ENCODE results near the gene CDK5R2.

The CDK5R2 gene

DNA sequence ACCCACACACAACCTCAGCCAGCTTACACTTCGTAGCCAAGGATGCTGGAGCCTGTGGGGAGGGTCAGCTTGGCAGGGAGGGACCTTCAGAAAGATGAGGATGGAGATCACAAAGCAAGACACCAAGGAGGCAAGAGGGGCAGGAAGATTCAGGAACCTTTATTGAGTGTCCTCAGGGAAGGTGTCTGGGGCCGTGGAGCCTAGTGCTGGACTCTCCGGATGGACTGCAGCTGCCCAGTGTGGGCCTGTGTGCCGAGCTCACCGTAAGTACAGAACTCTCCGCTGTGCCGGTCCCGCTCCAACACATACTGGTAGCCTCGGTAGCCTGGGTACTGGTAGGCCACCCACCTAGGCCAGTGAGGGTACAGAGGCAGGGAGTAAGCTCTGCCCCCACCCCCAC is 30.6 kb downstream of the CDK5R2 start:
- no peak for DNase-seq (ENCODE audit: low spot score)

DNA sequence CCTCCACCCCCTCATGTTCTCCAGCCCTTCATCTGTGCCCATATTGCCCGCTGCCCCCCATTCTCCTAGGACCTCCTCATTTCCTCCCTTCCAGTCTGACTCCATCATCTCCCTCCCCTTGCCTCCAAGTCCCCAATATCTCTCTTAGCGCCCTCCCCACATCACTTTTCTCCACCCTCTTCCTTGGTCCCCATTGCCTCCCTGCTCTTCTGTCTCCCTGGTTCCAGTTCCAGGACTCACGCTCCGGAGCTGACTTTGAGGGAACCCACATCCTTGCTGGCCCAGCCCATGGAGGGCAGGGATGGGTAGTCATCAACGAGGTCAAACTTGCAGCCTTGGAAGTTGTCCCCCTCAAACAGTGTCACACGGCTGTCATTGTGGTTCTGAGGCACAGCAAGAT is 31.1 kb downstream of the CDK5R2 start:
- DNase-seq (ENCODE audit: low spot score), result no peak

DNA sequence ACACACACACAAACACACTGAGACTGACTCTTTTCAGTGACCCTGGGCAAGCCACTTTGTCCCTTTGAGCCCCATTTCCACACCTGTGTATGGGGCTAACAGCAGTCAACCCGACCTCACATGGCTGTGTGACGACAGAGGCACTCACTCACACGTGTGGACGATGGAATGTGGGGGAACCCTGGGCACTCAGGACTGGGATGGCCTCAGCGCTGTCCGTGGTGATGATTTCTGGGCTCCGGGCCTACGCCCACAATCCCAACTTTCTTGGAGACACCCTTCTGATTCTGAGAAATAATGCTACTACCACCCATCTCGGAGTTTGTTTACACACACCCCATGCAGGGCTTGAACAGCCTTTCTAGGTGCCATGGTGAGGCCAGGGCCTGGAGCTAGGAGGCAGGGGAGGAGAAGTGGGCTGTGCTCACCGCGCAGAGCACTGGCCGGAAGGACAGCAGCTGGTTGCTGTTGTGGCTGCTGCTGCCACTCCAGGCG is 32.3 kb downstream of the CDK5R2 start:
- DNase-seq (ENCODE audit: low spot score), result peak; percentile 67

- DNase-seq (ENCODE audit: low spot score), result no peak
Measured at GRCh38 chr2:218992196-218992595, 32.7 kb downstream of the CDK5R2 start.

GRCh38 chr2:218992703-218993344 is 33.4 kb downstream of the CDK5R2 start:
- DNase-seq (ENCODE audit: low spot score), result no peak

DNA sequence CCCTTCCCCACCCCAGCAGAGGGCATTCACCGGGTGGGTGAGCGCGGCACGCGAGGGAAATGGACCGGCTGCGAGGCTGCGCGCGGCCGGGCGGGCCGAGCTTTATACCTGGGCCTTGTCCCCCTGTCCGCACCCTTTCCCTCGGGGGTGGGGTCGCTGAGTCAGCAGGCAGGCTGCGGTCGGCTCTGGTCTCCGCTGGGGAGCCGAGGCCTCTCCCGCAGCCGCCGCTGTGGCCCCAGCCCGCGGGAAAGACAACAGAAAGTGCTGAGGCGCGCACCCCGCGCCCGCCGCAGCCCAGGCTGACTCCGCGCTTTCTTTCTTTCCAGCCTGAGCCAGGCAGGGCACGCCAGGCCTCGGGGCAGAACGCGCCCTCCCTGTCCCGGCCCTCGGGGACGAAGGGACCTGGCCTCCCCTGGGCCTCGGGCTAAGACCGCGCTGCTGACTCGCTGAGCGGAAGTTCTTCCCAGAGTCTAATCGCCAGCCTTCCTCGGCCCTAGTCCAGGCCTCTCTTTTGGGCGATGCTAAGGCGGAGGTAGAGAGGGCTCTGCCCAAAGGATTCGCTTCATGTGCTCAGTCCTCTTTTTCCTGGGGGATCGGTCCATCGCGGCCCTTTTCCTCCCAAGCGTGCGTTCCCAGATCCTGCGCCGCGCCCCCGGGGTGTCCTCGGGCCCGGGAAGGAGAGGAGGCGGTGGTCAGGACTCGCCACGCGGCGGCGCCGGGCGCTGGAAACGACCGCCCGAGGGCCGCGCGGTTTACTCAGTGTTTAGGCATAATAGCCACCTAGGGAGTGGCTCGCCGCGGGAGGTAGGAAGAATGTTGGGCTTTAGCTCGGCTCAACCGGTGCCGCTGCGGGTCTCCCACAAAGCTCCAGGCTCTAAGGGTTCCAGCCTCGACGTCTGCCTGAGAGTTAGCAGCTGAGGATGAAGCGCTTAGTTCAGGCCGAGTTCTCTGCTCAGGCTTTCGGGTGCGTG is 34.2 kb downstream of the CDK5R2 start, which contains the start of gene CRYBA2:
Gene CRYBA2 (minus strand): TSS at position 78 of the 971 bp plus-strand sequence. CDS start 246 bp downstream, outside the sequence.
- DNase-seq (ENCODE audit: low spot score), result no peak

DNA sequence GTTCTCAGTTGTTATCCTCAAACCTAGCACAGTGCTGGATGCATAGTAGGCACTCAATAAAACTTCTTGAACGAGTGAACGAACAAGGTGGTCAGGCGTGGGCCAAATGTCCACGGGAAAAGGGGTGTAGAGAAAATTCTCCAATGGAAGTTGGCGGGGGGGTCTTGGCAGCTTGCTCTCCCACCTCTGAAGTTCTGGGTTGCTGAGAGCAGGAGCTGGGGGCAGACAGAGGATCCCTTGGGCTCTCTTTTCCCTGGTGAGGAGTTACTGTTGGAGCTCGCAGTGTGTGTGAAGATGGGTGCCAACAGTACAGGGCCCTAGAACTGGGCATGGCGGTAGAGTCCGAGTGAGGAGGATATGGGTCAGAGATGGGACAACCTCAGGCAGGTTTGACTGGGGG is 36.1 kb downstream of the CDK5R2 start:
- no peak for DNase-seq (ENCODE audit: low spot score)

GRCh38 chr2:218995972-218996711 is 36.7 kb downstream of the CDK5R2 start:
- peak; percentile 97 for DNase-seq (ENCODE audit: low spot score)

DNA sequence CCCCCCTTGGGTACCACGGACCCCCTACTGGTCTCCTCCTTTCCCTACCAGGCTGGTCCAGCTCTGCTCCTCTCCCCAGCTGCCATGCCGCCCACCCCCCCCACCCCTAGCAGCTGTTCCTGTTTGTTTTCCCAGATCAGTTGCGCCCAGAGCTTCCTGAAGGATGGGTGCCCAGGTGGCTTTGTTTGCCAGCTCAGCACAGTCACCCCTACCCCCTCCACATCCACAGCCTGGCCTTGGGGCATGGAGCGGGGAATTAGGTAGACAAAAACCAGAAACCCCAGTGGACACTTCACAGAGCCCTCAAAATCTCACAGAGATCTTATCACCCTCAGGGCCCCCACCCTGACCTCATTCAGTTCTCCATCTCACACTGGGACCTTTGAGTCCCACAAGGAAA is 37.5 kb downstream of the CDK5R2 start:
- no peak for DNase-seq (ENCODE audit: low spot score)

GRCh38 chr2:218997731-218998130 is 38.3 kb downstream of the CDK5R2 start:
- DNase-seq (ENCODE audit: low spot score), result no peak

- DNase-seq (ENCODE audit: low spot score), result no peak
Measured at GRCh38 chr2:218998414-218999002, 39.0 kb downstream of the CDK5R2 start.

DNA sequence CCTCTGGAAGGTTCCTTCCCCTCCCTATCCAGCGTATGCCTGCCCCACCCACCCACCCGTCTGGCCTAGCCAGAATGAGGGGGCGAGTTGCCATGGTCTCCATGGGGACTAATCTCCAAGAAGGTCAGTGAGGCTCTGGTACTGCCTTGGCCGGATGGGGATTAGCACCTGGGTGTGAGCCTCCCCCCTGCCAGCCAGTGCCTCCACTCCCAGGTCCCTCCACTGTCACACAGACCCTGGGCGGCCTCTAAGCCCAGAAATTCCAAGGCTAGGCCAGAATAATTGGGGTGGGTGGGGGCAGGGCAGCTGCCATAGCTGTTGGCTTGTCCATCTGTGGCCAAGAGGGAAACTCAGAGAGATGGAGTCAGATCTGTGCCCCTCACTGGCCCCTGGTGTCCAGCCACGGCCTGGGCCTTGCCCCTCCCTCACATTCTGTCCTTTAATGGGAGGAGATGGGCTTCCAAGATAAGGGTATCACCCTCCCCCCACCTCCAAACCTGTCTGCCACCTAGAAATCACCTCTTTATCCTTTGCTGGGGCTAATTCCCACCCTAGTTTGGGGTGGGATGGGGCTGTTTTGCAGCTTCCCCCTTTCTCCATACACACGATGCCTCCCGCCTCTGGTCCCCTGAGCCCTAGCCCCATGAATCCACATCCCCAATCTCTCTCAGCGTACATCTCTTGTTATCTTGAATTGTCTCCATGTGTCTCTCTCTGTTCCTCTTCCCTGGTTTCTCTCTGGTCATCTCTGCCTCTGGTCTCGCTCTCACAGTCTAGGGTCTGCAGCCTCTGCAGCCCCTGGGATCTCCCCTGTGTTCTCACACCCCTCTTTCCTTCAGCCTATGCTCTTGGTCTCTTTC is 39.8 kb downstream of the CDK5R2 start:
- no peak for DNase-seq (ENCODE audit: low spot score)

- no peak for DNase-seq (ENCODE audit: low spot score)
Measured at GRCh38 chr2:218999881-219000568, 40.6 kb downstream of the CDK5R2 start.

GRCh38 chr2:219000569-219000960 is 41.1 kb downstream of the CDK5R2 start:
- DNase-seq (ENCODE audit: low spot score), result no peak

GRCh38 chr2:219001100-219001576 is 41.7 kb downstream of the CDK5R2 start:
- no peak for DNase-seq (ENCODE audit: low spot score)

- no peak for DNase-seq (ENCODE audit: low spot score)
Measured at GRCh38 chr2:219001577-219002394, 42.3 kb downstream of the CDK5R2 start.

DNA sequence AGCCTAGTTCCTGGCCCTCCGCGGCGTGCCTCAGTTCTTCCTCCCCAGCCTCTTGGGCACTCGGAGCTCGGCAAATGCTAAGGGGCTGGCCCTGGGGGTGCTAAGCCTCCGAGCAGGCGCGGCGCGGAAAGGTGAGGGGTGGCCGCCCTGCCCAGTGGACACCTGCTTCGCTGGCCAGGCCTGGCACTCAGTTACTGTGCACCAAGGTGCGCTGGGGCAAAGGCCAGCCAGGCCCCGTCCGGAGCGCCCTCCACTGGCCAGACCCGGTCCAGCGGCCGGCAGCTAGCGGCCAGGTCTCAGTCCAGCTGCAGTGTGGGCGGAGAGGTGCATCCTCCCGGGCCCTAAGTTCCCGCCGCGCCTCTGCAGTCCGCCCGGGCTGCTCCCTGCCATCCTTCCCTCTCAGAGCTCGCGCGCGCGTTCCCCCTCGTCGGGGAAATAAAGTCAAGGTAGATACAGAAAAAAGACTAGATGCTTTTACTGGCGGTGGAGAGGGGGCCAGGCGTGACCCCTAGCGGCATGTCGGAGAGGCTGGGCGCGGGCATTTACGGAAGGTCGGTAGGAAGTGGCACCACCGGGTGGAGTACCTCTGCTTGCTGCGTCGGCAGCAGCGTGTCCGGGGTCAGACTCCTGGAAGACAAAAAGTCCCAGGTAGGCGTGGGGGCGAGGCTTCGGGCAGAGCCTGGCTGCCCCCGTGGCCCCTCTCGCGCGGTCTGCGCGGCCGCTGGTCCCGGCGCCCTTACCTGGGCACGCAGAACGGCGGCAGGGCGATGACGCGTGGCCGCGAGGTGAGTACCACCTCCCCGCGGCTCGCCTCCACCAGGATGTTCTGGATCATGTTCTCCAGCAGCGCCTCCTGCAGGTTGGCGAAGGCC is 43.2 kb downstream of the CDK5R2 start:
- peak; percentile 37 for DNase-seq (ENCODE audit: low spot score)

- DNase-seq (ENCODE audit: low spot score), result peak; percentile 50
Measured at GRCh38 chr2:219003267-219003634, 43.8 kb downstream of the CDK5R2 start.

Measured in GM03348 (cell line).